HuH-7.5 (cell line): ENCODE data around the gene NIPAL3.
"Not testable (repeated sequence)": the region's sequence is repeated elsewhere in the genome, so short reads cannot be mapped to it uniquely, and the experiment has no call there.

Experiments used
- DNase-seq: peaks from one replicate; pipeline ENCODE4 v3.0.0; 2011; ENCODE audit warnings: low spot score

Gene NIPAL3

DNA sequence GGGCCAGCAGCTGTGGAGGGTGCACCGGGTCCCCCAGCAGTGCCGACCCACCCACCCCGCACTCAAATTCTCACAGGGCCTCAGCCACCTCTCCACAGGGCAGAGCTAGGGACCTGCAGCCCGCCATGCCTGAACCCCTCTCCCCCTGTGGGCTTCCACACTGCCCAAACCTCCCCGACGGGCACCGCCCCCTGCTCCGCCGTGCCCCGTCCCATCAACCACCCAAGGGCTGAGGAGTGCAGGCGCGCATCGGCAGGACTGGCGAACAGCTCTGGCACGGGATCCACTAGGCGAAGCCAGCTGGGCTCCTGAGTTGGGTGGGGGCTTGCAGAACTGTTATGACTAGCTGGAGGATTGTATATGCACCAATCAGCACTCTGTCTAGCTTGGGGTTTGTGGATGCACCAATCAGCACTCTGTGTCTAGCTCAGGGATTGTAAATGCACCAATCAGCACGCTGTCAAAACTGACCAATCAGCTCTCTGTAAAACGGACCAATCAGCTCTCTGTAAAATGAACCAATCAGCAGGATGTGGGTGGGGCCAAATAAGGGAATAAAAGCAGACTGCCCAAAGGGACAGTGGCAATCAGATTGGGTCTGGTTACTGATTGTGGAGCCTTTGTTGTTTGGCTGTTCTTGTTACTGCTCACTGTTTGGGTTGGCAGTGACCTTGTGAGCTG lies 74.6 kb downstream of the NIPAL3 start:
- no peak for DNase-seq

DNA sequence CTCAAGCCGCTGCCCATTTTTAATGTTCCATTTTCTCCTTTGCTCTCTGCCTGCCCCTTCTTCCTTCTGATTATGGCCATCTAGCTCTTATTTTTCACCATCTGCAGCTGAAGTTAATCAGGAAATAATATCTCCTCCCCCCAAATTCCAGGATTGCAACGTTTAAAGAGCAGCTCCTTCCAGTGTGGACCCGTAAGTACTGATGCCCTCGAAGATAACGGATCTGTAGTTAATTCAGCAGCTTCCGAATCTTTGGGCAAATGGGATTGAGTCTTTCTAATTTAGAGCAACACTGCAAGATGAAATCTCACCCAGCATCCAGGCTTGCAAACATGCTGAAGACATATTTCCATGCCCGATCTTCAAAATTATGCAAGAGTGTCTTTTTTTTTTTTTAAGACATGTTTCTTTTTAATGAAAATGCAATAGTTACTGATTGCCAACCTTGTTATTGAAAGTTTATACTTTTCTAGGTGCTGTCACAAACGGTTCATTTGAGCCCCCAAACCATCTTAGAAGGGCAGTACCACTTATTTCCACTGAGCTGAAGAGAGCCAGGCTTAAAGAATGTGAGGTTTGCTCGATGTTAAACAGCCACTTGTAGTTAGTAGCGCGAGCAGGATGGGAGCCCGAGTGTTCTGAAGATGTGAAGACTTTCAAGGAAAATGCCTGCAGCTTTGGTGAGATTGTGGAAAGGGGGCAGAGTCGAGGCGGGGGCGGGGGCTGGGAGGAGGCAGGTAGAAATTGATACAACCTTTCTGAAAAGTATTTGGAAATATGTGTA lies 76.2 kb downstream of the NIPAL3 start:
- DNase-seq: no peak

DNA sequence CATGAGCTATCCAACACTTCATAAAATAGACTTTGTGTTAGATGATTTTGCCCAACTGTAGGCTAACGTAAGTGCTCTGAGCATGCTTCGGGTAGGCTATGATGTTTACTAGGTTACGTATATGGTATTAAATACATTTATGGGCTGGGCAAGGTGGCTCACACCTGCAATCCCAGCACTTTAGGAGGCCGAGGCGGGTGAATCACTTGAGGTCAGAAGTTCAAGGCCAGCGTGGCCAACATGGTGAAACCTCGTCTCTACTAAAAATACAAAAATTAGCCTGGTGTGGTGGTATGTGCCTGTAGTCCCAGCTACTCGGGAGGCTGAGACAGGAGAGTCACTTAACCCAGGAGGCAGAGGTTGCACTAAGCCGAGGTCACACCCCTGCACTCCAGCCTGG lies 77.3 kb downstream of the NIPAL3 start:
- DNase-seq: not testable (repeated sequence)

GRCh38 chr1:24493785-24494184 lies 78.2 kb downstream of the NIPAL3 start:
- DNase-seq: no peak

DNA sequence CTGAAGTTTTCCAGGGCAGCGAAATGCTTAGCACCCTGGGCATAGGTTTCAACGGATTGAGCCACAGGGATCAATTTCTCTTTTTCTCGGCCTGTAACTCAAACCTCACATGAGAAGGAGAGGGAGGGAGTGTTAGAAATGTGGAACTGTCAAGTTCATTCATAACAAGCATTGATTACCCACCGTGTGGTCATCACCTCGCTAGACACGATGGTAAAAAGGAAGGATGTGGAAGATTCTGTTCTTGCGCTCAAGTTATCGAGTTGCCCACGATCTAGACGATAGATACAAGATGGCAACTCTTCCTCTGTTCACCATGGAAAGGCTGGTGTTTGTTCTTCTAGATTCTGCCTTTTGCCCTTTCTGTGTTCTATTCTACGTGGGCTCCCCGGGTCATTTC lies 83.0 kb downstream of the NIPAL3 start:
- DNase-seq: no peak

DNA sequence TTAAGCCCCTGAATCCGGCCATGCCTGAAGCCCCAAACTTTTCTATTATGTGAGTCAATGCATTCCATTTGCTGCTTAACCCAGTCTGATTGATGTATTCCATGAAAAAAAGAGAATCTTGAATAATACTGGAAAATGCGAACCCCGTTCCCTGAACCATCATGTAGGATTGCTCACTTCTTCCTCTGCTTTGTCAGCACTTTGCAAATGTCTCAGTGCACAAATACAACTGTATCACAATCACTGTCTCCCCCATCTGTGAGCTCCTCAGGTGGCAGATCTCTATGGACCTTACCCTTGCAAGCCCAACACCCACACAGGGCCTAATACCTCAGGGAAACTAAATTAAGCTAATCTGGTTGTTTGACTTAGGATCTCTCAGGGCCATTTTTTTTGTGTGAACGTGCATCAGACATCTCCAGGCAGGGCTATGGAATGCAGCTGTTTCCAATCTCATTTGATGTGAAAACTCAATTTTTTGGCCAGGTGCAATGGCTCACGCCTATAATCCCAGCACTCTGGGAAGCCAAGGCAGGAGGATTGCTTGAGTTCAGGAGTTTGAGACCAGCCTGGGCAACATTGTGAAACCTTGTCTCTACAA lies 84.9 kb downstream of the NIPAL3 start:
- no peak for DNase-seq

DNA sequence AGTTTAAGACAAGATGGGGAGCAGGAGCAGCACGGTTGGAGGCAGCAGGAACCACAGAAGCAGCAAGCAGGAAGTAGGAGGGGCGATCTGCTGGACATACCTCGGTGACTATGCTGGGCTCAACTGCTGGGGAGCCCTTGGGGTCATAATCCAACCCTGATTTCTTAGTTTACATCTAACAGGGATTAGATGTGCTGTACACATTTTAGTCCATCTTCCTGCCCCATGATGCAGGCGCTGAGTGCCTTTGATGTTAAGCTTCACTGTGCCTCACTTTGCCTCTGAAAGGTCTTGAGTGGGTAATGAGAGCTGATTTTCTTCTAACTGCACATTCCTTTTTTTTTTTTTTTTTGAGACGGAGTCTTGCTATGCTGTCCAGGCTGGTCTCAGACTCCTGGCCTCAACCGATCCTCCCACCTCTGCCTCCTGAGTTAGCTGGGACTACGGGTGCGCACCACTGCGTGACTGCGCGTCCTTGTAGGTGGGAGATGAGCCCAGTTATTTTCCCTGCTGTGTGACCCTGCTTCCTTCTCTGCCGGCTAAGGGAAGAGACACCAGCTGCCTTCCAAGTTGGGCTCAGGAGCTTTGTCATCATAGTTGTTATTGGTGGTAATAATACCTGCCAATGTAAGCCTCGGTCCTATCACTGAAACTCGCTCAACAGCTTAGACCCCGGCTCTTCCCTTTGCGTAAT lies 85.9 kb downstream of the NIPAL3 start:
- DNase-seq: no peak

GRCh38 chr1:24502065-24502708 lies 86.6 kb downstream of the NIPAL3 start:
- peak; percentile 69 for DNase-seq

GRCh38 chr1:24502709-24503058 lies 87.1 kb downstream of the NIPAL3 start, which contains the start of gene RCAN3:
Gene RCAN3 (plus strand): TSS chr1:24502836. CDS start chr1:24514373, 11,537 bp downstream.
- peak; percentile 94 for DNase-seq

GRCh38 chr1:24503059-24503751 lies 87.6 kb downstream of the NIPAL3 start:
- DNase-seq: peak; percentile 34

- no peak for DNase-seq
Measured at GRCh38 chr1:24503870-24504523, 88.4 kb downstream of the NIPAL3 start.

- no peak for DNase-seq
Measured at GRCh38 chr1:24504560-24504959, 89.0 kb downstream of the NIPAL3 start.

DNA sequence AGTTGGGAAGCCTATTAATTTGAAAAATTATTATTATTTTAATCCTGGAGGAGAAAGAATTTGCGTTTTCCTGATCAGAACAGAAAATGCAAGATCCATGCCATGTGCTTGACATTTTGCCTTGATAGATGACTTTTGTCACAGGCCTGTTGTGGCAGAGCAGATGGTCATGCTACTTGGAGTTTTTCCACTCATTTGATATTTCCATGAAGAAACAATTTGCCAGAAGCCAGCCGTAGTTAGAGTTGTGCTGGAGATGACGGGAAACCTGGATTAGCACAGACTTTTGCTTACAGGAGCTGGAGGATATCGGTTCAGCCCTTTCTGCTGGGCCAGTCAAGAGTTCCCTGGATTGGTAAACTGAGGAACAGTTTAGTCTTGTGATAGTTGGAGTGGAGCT lies 90.2 kb downstream of the NIPAL3 start:
- DNase-seq: no peak

DNA sequence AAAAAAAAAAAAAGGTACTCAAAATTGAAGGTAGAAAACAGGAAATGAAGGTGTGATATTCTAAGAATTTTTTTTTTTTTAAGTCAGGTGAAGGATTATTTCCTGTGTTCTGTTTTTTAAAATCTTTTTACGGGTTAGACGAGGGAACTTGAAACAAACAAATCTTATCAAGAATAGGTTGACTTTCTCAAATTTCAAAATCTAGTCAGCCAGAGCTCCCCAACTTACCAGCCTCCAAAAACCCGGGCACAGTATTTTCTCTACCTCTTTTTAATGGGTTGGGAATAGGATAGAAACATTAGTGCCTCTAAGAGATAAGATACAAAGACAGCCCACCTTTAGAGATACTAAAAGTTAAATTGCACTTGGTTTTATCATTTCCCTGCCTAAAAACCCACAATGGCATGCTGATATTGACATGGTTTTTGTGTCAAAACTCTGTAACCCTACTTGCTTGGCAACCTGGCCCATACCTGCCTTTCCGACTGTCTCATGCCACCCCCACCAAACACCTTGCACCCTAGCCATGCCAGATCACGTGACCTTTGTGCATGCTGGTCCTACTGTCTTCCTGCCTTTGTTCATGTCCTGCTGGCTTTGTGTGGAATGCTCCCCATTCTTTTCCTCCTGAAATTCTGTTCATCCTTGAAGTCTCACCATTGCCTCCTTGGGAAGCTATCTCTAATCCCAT lies 91.2 kb downstream of the NIPAL3 start:
- DNase-seq: no peak

GRCh38 chr1:24507405-24507804 lies 91.8 kb downstream of the NIPAL3 start:
- no peak for DNase-seq

- no peak for DNase-seq
Measured at GRCh38 chr1:24508911-24509310, 93.3 kb downstream of the NIPAL3 start.

DNA sequence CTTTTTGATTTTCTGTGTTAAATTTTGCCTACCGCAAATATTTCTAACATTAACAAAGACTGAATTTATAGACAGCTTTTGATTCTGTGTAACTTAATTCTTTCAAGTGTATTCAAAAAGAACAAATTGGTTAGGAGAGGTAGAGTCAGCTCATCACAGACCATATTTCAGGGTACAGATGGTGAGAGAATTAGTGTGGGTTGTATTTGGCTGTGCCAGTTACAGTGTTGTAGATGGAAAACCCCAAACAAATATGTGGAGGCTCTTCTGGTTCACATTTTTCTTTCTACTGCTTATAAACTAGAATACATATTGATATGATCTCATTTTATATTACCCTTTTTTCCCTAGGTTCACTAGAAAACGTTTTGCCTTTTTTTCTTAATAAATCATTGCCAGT lies 98.1 kb downstream of the NIPAL3 start:
- DNase-seq: no peak

- DNase-seq: no peak
Measured at GRCh38 chr1:24514946-24515345, 99.3 kb downstream of the NIPAL3 start.

- DNase-seq: not testable (repeated sequence)
Measured at GRCh38 chr1:24515671-24516209, 100.1 kb downstream of the NIPAL3 start.

GRCh38 chr1:24516506-24516905 lies 100.9 kb downstream of the NIPAL3 start:
- no peak for DNase-seq
